Activated CD4-positive, CD25-positive, alpha-beta regulatory T cell (primary cell): ENCODE data around the gene HRCT1.
"Not testable (repeated sequence)": the region's sequence is repeated elsewhere in the genome, so short reads cannot be mapped to it uniquely, and the experiment has no call there.

Experiments used
- DNase-seq, 4 experiments: peaks; one replicate each; lab custom pipeline; 2025; lab: John Stamatoyannopoulos, UW

HRCT1 gene

DNA sequence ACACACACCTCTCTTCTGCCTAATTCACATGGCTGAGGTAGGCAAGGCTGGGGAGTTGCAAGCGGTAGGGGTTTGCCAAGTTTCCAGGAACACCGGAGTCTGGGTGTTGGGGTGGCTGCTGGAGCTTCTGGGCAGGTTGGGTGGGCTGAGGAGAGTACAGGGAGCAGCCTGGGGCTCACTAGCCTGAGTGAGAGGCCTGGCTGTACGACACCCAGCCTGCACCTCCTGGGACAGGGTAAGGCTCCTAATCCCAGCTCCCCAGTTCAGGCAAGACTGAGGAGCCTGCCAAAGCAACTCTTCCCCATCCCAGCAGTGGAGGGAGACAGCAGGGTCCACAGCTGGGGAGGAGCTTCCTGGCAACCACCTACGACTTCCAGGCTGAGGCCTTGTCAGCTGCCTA lies 11.3 kb downstream of the HRCT1 start:
- DNase-seq = no peak

GRCh38 chr9:35918780-35919179 lies 12.8 kb downstream of the HRCT1 start:
- DNase-seq = no peak

DNA sequence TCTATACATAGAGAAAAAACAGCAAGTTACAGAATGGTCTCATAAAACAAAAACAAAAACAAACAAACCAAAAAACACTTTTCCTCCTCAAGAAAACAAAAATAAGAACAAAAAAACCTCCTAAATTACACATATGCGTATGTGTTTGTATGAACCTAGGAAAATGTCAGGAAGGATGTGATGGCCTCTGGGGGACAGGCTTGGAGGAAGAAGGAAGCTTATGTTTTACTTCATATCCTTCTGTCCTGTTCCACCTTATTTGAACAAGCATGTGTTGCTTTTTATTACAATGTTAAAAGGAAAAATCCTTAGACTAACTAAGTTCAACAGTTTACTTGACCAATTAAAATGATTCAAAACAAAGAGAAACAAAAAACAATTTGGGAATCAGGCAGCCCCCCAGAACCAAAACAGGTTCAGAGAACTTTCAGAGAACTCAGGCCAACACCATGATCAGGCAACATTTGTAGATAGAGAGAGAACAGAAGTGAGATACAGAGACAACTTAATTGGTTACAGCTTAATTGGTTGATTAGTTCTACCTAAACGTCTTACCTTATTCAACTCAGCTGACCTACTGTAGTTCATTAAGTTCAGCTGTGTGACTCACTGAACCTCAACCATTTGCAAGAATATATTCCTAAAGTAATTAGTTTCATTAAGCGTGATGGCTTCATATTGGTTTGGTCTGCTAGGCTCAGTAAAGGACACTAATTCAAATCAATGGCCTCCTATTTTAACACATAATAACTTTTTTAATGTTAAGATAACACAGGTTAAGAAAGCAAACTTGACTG lies 13.4 kb downstream of the HRCT1 start:
- DNase-seq = no peak

DNA sequence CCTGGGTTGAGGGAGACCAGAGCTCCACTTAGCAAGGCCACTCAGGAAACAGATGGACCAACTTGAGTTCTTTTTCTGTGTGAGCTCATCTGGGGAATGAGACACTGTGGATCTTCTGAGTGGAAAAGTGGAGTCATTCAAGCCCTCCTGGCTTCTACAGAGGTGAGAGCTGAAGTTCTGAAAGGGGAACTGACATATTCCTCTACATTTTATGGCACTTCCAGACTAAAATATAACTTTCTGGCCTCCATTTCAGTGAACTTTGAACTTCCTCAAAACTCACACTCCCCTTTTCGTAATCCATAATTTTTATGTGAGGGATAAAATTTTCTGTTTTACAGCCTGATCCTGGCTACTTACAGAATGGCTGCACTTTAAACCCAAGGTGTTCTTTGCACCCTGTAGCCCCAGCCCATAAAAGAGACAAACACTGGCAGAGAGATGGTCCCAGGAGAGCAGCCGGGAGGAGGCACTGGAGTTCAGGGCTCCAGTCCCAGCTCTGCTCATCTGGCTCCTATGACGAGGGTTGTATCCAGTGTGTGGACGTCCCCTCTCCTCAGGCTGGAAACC lies 14.1 kb downstream of the HRCT1 start:
- no peak for DNase-seq

- no peak for DNase-seq
These were observed 17.6 kb downstream of the HRCT1 start for GRCh38 chr9:35923598-35923926.

DNA sequence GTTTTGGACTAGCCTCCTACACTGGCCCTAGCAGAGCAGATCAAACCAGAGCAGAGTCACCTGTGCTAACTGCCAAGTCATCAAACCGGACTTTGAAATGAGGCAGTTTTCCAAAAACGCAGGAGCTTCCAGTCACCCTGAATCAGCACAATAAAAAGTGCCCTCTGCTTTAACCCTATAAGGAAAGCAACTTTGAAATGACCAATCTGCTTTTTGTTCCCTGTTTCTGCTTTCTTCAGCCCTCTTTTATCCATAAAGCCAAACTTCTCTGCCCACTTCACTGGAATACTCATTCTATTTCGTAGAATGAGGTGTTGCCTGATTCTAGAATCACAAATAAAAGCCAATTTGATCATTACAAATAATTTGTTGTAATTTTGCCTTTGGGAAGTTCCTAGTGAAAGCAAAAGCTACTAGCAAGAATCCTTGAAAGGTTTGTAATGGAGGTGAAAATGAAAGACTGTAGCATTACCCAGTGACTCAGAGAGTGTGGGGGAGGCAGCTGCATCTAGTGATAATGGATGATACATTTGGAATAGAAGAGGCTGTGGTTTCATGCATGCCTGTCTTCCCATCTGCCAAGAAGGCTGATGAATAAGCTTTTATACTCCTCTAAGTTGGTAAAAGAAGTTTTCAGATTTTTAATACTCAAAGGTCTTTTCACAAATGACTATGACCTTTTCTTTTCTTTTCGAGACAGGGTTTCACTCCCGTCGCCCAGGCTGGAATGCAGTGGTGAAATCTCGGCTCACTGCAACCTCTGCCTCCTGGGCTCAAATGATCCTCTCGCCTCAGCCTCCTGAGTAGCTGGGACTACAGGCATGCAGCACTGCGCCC lies 18.1 kb downstream of the HRCT1 start:
- DNase-seq = no peak

- DNase-seq = no peak
These were observed 22.8 kb downstream of the HRCT1 start for GRCh38 chr9:35928591-35929452.

GRCh38 chr9:35929453-35929718 lies 23.4 kb downstream of the HRCT1 start:
- DNase-seq = no peak

- no peak for DNase-seq
These were observed 24.5 kb downstream of the HRCT1 start for GRCh38 chr9:35930521-35930920.

GRCh38 chr9:35930989-35931388 lies 25.0 kb downstream of the HRCT1 start:
- DNase-seq = no peak

- DNase-seq = no peak
These were observed 26.7 kb downstream of the HRCT1 start for GRCh38 chr9:35932735-35933134.

DNA sequence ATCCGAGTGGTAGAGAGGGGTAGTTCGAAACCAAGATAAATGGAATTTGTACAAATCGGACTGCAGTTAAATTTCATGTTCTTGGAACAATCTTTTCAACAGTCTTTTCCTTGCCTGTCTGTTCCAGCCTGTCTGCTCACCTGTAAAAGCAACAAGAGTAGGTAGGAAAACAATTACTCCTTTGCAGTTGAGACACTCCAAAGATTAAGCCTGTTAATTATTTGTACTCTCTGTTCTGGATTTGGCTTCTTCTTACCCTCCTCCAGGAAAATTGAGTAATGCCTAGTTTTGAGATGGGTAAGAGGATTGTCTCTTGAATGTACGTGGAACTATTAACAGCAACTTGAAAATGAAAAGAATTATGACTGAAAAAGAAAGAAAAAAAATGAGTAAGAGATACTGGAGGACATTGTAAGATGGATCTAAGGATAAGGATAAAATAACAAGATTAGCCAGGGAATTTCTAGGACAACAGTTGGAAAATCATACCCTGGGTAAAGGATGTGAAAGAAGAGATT lies 27.6 kb downstream of the HRCT1 start:
- no peak for DNase-seq

DNA sequence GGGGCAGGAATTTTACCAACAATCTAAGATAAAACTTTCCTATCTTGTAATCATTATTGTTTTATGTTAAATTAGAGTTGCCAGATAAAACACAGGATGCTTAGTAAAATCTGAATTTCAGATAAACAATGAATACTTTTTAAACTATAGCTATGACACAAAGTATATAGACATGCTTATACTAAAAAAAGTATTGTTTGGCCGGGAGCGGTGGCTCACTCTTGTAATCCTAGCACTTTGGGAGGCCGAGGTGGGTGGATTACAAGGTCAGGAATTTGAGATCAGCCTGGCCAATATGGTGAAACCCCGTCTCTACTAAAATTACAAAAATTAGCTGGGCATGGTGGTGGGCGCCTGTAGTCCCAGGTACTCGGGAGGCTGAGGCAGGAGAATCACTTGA lies 28.1 kb downstream of the HRCT1 start:
- DNase-seq = not testable (repeated sequence)

- DNase-seq = no peak
These were observed 29.3 kb downstream of the HRCT1 start for GRCh38 chr9:35935261-35935660.

GRCh38 chr9:35935755-35936509 lies 29.9 kb downstream of the HRCT1 start:
- no peak for DNase-seq

DNA sequence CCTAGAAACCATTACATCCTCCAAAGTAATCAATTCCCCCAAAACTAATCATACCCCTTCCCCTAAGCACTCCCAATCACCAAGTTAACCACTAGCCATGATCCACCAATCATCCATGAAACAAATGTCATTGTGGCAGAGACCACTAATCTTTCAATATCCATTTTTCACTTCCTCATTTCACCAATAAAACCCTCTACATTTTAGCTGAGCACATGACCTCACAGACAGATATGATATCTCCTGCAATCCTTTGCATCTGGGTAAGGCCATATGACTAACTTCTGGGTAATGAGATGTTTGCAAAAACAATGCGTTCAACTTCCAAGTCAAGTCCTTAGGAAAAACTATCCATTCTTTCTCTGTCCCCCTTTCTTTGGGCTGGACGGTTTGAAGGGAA lies 31.2 kb downstream of the HRCT1 start:
- DNase-seq = no peak

DNA sequence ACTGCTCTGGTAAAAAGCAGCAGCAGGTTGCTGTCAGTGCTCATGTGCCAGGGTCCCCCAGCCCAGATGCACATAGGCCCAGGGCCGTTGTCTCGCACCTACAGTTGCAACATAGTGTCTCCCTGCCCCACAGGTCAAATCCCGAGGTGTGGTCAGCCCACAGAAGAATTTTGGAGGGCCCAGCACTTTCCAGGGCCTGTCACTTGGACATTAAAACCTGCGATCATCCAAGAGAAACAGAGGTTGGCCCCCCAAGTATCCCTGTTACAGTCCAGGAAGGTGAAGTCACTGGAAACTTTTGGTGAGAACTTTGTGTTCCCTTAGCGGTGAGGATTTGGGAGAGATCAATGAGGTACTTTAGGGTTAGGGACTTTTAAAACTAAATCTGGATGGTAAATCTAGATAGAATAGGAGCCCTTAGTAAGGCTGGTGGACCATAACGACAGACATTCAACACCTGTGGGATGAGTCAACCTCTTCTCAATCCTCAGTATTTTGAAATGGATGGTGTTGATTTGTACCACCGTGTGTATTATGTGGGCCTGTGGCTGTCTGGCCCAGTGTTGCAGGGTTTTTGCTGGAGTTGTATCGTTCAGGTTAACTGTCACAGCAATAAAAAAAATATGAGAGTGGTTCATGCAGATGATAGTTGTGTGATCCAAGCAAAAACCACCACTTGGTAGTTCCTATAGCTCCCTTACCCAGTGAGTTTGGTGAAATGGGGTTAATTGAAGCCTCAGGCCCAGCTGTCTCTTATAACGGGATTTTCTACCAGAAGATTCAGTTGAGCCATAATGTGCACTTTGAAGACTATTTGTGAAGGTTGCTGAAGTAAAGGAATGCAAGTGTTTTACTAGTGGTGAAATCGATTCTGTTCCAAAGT lies 32.7 kb downstream of the HRCT1 start:
- DNase-seq = no peak

- no peak for DNase-seq
These were observed 33.8 kb downstream of the HRCT1 start for GRCh38 chr9:35939679-35940250.

GRCh38 chr9:35940458-35941407 lies 34.7 kb downstream of the HRCT1 start:
- DNase-seq = no peak
